ENCODE measurements around the gene TMEM62.
"Not testable (repeated sequence)": the region's sequence is repeated elsewhere in the genome, so short reads cannot be mapped to it uniquely, and the experiment has no call there.

TMEM62 gene

DNA sequence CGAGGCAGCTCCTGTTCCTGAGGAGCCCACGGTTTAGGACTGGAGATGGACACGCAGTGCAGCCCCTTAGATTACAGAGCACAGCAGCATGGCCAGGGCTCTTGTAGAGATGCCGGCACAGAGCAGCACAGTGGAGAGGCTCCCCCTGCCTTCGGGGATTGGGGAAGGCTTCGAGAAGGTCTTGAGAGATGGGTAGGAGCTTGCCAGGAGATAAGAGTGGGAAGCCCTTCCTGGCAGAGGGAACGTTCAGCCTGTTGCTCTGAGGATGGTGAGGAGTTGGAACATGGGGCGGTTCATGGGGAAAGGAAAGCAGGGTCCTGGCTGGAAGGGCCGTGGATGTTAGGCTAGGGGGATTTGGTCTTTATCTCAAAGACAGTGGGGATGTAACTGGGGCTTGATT lies 77.4 kb downstream of the TMEM62 start:
- DNase-seq = no peak

- no peak for DNase-seq
Measured at GRCh38 chr15:43211224-43211735, 77.9 kb downstream of the TMEM62 start.

DNA sequence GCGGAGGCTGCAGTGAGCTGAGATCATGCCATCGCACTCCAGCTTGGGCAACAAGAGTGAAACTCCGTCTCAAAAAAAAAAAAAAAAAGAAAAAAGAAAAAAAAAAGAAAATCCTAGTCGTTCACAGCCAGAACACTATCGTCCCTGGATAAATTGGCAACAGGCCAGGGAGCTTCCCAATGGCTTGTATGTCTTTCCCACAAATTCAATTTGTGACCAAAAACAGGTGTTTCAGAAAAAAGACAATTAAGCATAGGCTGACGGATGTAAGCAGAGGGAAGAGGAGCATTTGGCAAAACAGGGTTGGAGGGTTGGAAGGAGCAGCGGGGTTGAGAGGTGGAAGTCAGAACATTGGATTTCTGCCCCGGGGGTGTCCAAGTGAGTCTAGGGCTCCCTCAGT lies 78.9 kb downstream of the TMEM62 start:
- no peak for DNase-seq

DNA sequence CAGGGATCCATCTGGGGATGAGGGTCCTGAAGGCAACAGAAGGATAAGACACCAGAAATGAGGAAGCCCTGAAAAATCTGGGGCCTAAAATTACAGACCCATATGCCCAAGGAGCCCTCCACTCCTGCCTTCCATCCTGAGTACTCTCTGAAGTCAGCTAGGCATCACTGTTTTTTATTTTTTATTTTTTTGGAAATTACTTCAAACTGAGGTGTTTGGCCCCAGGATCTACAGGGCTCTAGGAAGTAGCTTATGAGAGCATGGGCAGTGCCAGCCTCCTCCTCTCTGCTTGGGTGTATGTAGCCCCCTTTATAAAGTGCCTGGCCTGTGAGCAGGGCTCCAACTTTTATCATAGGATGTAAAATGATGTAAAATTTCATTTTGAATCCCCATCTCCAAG lies 79.6 kb downstream of the TMEM62 start:
- no peak for DNase-seq

DNA sequence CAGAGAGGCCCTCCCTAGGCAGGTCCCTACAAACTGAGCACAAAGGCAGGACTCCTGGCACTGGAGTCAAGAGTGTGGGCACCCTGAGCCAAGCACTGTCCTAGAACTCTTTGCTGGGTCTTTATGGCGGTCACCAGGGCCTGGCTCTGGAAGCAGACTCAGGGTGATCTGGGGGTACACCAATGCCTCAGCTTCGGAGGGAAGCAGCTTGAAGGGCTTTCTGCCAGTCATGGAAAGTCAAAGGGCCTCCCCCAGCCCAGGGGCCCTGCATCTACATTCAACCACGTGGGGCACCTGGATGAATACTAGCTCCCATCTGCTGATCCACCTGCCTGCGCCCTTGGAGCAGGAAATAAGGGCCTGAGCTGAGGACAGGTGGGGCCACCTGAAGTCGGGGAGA lies 80.1 kb downstream of the TMEM62 start:
- DNase-seq = no peak

- DNase-seq = no peak
Measured at GRCh38 chr15:43214169-43214568, 80.8 kb downstream of the TMEM62 start.

DNA sequence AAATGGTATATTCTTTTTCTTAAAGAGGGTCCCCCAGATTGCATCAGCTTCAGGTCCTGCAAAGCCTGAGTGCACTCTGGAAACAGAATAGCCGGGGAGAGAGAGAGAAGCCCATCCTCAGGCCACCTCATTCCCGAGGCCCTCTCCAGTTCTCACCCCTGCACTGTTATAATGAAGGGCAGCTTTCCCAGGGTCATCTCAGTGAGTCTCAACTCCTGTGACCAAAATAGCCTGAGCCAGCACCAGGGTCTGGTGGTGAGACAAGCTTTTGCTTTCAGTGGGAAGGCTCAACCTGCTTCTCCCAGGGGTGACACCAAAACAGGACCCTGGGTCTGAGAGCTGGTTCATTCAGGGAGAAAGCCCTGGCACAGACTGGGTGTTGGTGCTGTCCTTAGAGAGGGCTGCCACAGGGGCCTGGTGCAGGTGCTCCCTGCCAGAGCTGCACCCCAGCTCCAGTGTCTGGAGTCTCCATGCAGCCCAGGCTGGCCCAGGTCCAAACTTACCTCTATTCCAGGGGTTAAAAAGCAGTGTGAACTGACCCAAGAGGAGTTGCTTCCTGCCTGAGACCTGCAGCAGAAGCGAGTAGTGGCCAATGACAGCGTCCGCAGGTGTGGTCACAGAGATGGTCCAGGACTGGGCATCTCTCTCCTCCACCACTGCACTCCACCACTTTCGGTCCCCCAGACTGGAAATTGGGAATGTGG lies 81.4 kb downstream of the TMEM62 start:
- no peak for DNase-seq

DNA sequence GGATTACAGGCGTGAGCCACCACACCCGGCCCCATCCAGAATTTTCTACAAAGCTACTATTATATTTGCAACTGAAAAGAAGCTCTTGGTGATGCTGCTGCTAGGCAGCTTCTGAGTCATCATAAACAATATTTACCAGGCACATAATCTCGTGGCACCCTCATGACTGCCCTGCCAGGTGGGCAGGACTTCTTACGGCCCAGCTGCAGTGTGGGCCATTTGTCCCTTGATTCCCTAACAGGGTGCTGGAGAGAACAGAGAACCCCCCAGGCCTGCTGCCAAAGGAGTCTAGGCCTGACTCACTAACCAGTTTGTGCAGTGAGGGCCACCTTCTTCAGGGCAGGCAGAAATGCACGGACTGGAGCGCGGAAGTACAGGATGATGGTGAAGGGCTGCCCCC lies 82.6 kb downstream of the TMEM62 start:
- no peak for DNase-seq

DNA sequence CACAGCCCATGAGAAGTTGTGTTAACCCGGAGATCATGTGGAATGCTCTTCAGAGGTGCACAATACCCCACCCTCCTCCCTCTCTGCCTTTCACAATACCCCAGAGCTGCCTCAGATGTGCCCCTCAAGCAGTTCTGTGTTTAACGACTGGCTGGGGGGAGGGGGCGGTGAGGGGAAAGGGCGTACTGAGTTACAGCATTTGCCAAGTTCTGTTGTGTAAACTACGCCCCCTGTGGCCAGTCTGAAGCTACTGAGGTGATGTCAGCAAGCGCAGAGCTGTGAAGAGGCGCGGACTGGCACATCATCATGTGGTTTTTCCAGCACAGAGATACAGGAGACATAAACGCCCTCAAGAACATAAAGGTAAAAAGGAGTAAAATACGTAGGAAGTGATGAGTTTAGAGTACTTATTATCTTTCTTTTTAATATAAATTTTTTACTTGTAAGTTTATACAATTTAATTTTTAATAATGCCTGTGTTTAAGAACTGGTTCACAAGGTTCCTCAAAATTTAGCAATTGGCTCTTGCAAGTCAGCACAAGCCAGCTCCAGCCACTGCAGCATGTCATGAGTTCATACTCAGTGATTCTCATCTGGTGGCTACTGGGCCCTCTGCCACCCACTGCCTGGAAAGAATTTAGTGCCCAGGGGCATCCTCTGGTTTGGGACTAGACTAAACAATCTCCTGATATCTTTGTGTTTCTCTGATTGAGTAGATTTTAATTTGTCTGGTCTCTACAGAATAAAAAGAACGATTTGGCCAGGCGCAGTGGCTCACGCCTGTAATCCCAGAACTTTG lies 85.7 kb downstream of the TMEM62 start:
- no peak for DNase-seq

GRCh38 chr15:43219929-43220928 lies 86.8 kb downstream of the TMEM62 start:
- no peak for DNase-seq

GRCh38 chr15:43220991-43221403 lies 87.6 kb downstream of the TMEM62 start, which contains the start of gene EPB42:
EPB42 (minus strand) TSS chr15:43221018; CDS start chr15:43220825, 193 bp downstream.
- DNase-seq = no peak

DNA sequence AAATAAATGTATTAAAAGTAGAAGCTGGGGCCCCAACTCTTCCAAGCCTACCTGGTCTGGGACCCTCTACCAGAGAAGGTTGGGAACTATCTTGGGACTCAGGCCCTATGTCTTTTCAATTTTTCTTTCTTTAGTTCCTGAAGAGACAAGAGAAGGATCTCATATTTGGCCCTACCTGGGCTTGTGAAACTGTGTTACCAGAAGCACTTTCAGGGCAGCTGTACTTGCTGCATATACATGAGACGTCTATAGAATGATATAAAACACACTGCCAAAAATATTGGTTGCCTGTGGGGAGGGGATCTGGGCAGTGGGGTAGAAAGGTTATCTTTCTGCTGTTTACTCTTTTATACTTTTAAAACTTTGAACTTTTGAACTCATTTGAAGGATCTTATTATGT lies 88.0 kb downstream of the TMEM62 start:
- DNase-seq = no peak

- DNase-seq = peak in 1 of 2 experiments; percentile 36
Measured at GRCh38 chr15:43225201-43225949, 92.0 kb downstream of the TMEM62 start.

DNA sequence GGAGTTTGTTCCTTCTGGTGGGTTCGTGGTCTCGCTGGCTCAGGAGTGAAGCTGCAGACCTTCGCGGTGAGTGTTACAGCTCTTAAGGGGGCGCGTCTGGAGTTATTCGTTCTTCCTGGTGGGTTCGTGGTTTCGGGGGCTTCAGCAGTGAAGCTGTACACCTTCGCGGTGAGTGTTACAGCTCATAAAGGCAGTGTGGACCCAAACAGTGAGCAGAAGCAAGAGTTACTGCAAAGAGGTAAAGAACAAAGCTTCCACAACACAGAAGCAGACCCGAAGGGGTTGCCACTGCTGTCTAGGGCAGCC lies 92.5 kb downstream of the TMEM62 start:
- not testable (repeated sequence) for DNase-seq

DNA sequence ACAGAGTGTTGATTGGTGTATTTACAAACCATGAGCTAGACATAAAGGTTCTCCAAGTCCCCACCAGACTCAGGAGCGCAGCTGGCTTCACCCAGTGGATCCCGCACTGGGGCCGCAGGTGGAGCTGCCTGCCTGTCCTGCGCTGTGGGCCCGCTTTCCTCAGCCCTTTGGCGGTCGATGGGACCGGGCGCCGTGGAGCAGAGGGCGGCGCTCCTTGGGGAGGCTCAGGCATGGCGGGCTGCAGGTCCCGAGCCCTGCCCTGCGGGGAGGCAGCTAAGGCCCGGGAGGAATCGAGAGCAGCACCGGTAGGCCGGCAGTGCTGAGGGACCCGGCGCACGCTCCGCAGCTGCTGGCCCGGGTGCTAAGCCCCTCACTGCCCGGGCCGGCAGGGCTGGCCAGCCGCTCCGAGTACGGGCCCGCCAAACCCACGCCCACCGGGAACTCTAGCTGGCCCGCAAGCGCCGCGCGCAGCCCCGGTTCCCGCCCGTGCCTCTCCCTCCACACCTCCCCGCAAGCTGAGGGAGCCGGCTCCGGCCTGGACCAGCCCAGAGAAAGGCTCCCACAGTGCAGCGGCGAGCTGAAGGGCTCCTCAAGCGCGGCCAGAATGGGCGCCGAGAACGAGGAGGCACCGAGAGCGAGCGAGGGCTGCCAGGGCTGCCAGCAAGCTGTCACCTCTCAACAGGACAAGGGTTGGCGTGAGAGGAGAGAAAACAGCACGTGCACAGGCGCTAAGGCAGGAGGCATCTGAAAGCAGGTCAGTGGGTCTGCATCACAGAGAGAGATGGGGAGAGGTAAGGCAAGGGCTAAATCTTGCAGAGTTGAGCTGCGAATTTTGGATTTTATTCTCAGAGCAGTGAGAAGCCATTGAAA lies 93.3 kb downstream of the TMEM62 start:
- no peak for DNase-seq

DNA sequence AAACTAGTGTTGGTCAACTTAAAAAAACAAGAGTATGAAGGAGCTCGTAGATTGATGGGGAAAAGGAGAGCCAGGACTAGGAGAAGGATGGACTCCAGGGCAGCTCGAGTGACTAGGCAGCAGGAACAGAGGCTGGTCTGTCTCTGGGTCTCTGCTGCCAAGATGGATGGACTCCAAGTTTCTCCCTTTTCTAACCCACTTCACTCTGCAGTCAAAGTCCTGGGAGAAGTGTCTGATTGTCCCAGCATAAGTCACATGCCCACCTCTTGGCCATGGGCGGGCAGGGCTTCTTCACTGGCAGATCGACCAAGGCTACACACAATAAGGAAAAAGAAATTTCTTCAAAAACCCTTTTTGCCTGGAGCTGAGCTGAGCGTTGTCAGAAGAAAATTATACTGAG lies 96.6 kb downstream of the TMEM62 start:
- no peak for DNase-seq

GRCh38 chr15:43230640-43231115 lies 97.3 kb downstream of the TMEM62 start:
- no peak for DNase-seq

- DNase-seq = no peak
Measured at GRCh38 chr15:43232289-43232874, 99.0 kb downstream of the TMEM62 start.
